DMS153 treated with DMSO at 0.1 percent for 48 hours (cell line): Measurements from ENCODE around the gene CENPN.

ENCODE experiments used
- DNase-seq: peaks from one replicate; lab custom pipeline; 2025; ENCODE audit not compliant: unreplicated experiment; lab: John Stamatoyannopoulos, UW

CENPN gene

GRCh38 chr16:81026429-81026828 is 19.4 kb downstream of the CENPN start:
- no peak for DNase-seq

GRCh38 chr16:81029930-81030604 is 23.1 kb downstream of the CENPN start:
- no peak for DNase-seq

GRCh38 chr16:81035398-81035974 is 28.5 kb downstream of the CENPN start, which contains the start of gene ATMIN:
ATMIN (plus strand) TSS chr16:81035842; CDS start chr16:81035871, 29 bp downstream.
- peak; percentile 88 for DNase-seq

GRCh38 chr16:81035975-81036750 is 29.1 kb downstream of the CENPN start:
- no peak for DNase-seq

- no peak for DNase-seq
These were observed 29.8 kb downstream of the CENPN start for GRCh38 chr16:81036751-81037350.

GRCh38 chr16:81040131-81040530 is 33.1 kb downstream of the CENPN start:
- no peak for DNase-seq

GRCh38 chr16:81040842-81041241 is 33.8 kb downstream of the CENPN start:
- DNase-seq, result no peak

- no peak for DNase-seq
These were observed 34.7 kb downstream of the CENPN start for GRCh38 chr16:81041696-81042095.

GRCh38 chr16:81042821-81043220 is 35.8 kb downstream of the CENPN start:
- no peak for DNase-seq

GRCh38 chr16:81053761-81054160 is 46.7 kb downstream of the CENPN start:
- no peak for DNase-seq

GRCh38 chr16:81060576-81061306 is 53.7 kb downstream of the CENPN start:
- no peak for DNase-seq

GRCh38 chr16:81061307-81061640 is 54.3 kb downstream of the CENPN start:
- no peak for DNase-seq

GRCh38 chr16:81061871-81062608 is 55.0 kb downstream of the CENPN start:
- DNase-seq, result no peak

- DNase-seq, result no peak
These were observed 59.7 kb downstream of the CENPN start for GRCh38 chr16:81066681-81067080.

- DNase-seq, result no peak
These were observed 60.2 kb downstream of the CENPN start for GRCh38 chr16:81067166-81067565.

- DNase-seq, result no peak
These were observed 62.0 kb downstream of the CENPN start for GRCh38 chr16:81069063-81069462.

- no peak for DNase-seq
These were observed 64.0 kb downstream of the CENPN start for GRCh38 chr16:81070979-81071378.

GRCh38 chr16:81071805-81072204 is 64.8 kb downstream of the CENPN start:
- DNase-seq, result no peak

- DNase-seq, result no peak
These were observed 66.7 kb downstream of the CENPN start for GRCh38 chr16:81073560-81074330.
